ENCODE results near the gene IFNA21.
A peak's percentile ranks its signal among the peaks of the same experiment; 100 is the strongest.
"Not testable (repeated sequence)": the region's sequence is repeated elsewhere in the genome, so short reads cannot be mapped to it uniquely, and the experiment has no call there.

GRCh38 chr9:21194867-21195776, 28.7 kb upstream of the IFNA21 start:
- peak; percentile 45 for TF ChIP-seq CTCF (conservative IDR thresholded peaks at IDR 0.05; ENCODE audit: low read depth, low read length)
- not testable (repeated sequence) for TF ChIP-seq POLR2A (IDR thresholded peaks at IDR 0.05; ENCODE audit: low read depth, low read length); CEBPB (IDR thresholded peaks at IDR 0.05; ENCODE audit: low read depth, low read length); USF2 (IDR thresholded peaks at IDR 0.05; ENCODE audit: low read depth, low read length); SMC3 (IDR thresholded peaks at IDR 0.05; ENCODE audit: low read depth, low read length); FOS (IDR thresholded peaks at IDR 0.05; ENCODE audit: low read depth, low read length); MXI1 (IDR thresholded peaks at IDR 0.05; ENCODE audit: borderline replicate concordance, low read depth, low read length); ELK1 (IDR thresholded peaks at IDR 0.05; ENCODE audit: borderline replicate concordance, low read depth, low read length); MAZ (IDR thresholded peaks at IDR 0.05; ENCODE audit: borderline replicate concordance, low read depth, low read length)
- peak; percentile 18; the same call in 1 of the 2 replicates for TF ChIP-seq RAD21 (IDR thresholded peaks at IDR 0.05; ENCODE audit: low read length)
